Uterus (tissue), 2 donors: ENCODE results near the gene KCNQ5.

Experiments used
- POLR2A ChIP-seq, 2 donors: fragments of 450-650 bp; IDR thresholded peaks; one replicate each; pipeline ENCODE4 v1.6.1; 2016; ENCODE audit warnings: antibody characterized with exemption in 2 of 2, mild to moderate bottlenecking in 1 of 2, moderate library complexity in 1 of 2
- TF ChIP-seq, protein P1 (sequence below), 4 experiments: fragments of 200-600 bp in 2 of 4; fragments of 450-650 bp in 2 of 4; sonication (generic) in 2 of 4; IDR thresholded peaks; one replicate each; pipeline ENCODE4 v1.5.1; 2016 to 2019; ENCODE audit warnings: antibody characterized with exemption in 4 of 4, mild to moderate bottlenecking in 2 of 4, moderate library complexity in 1 of 4

DNA sequence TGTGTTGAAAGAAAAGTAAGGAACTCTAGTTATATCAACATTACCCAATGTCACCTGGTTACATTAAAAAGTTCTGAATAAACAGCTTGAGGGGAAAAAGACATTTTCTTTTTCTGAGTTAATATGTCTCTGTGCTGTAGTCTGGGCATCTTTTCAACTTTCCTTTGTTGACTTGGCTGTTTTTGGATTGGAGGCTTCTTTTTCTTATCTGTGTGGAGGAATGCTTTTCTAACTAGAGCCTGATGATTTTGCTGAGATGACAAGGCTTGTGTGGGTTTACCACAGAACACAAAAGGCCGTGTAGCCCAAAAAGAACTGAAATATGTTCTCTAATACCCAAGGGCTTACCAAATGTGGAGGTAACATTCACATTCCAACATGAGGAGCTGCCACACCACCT lies 161.8 kb downstream of the KCNQ5 start:
- TF ChIP-seq, protein P1, sequence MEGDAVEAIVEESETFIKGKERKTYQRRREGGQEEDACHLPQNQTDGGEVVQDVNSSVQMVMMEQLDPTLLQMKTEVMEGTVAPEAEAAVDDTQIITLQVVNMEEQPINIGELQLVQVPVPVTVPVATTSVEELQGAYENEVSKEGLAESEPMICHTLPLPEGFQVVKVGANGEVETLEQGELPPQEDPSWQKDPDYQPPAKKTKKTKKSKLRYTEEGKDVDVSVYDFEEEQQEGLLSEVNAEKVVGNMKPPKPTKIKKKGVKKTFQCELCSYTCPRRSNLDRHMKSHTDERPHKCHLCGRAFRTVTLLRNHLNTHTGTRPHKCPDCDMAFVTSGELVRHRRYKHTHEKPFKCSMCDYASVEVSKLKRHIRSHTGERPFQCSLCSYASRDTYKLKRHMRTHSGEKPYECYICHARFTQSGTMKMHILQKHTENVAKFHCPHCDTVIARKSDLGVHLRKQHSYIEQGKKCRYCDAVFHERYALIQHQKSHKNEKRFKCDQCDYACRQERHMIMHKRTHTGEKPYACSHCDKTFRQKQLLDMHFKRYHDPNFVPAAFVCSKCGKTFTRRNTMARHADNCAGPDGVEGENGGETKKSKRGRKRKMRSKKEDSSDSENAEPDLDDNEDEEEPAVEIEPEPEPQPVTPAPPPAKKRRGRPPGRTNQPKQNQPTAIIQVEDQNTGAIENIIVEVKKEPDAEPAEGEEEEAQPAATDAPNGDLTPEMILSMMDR (IDR thresholded peaks at IDR 0.05) = no peak
- TF ChIP-seq POLR2A (IDR thresholded peaks at IDR 0.05) = no peak
